CD4-positive, alpha-beta T cell treated with Interleukin-17A for 1 hour (primary cell): ENCODE results near the gene ZNF710.

Experiments used
- DNase-seq: peaks from one replicate; pipeline ENCODE4 v3.0.0-alpha.2; 2020

Gene ZNF710

DNA sequence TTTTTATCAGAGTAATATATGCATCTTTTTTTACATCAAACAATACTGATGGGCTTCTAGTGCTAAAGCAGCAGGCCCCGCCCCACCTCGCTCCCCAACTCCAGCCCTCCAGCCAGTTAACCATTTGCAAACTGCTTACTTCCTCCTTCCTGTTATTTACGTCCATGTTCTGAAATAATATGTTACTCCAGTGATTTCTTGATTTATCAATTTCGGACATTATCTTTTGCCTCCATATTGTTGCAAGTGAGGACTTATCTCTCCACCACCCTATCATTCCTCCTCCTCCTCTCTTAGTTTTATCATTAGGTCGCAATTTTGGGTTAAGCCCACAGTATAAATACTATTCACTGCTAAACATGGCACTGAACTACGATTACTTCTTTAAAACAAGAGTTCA is 39.5 kb downstream of the ZNF710 start:
- DNase-seq = no peak

- DNase-seq = no peak
Observed at GRCh38 chr15:90042356-90042755, 41.2 kb downstream of the ZNF710 start.

DNA sequence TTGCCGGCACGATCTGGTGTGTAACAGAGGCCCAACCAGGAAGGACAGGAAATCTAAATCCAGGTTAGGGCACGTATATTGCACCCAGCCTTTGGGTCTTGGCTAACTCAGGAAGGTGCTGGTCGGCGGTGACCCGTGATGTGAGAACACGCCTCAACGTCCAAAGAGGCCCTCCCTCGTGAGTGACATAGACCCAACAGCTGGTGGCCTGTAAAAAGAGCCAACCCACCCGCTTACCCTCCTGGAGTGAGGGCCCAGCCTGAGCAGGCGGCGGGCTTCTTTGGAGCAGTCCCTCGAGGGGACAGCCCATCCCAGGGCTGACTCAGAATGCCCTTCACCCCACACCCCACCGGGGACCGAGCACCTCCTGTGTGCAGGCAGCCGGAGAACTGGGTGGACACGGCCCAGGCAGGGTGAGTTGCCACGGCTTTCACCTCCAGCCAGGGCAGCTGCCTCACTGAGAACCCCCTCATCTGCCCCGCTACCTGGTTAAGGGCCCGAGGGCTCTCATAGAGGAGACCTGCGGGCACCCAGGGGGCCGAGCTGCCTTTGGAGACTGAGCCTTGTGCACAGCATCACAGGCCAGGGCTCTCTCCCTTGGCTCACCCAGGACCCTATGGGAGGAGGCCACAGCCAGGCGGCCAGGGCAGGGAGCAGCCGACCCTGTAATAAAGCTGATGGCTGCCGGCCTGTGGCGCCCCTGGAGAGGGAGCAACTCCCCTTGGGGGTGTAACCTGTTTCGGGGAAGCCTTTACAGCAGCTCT is 41.8 kb downstream of the ZNF710 start:
- no peak for DNase-seq

DNA sequence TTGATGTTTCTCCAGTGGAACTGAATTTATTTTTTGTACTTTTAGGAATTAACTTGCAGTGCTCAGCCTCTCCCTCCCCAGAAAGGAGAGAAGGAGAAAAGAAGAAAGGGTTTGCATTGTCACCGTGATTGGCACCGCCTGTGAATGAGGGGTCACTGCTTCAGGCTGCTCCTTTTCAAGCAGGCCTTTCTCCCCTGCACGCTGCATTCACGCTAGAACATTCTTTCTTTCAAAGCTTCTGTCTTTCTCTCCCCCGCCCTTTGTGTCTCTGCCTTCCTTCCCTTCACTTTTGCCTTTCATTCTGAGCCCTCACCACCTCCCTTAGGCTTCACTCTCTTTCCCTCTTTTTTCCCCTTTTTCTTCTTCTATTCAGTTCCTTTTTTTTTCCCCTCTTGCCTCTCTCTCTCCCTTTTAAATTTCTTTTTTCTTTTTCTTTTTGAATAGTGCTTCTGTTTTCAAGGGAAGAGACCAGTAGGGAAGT is 42.4 kb downstream of the ZNF710 start:
- no peak for DNase-seq

GRCh38 chr15:90044191-90044590 is 43.1 kb downstream of the ZNF710 start:
- DNase-seq = no peak

DNA sequence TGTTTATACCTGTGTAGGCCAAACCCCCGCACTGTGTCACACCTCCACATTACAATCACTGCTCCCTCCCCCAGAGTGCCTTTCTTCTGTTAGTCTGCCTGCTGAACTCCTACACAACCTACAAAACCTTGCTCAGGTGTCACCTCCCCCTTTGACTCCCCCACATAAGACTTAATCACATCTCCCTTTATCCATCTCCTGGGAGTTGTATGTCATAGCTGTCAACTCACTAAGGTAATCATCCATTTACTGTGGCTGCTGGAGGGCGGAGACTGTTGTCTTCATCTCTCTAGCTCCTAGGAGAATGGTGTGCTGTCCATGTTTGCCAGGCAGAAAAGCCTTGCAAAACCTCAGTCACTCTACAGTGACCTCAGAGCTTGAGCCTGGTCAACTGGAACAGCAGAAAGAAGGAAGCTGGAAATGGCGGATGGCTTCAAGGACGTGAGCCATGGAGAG is 43.8 kb downstream of the ZNF710 start:
- DNase-seq = no peak

DNA sequence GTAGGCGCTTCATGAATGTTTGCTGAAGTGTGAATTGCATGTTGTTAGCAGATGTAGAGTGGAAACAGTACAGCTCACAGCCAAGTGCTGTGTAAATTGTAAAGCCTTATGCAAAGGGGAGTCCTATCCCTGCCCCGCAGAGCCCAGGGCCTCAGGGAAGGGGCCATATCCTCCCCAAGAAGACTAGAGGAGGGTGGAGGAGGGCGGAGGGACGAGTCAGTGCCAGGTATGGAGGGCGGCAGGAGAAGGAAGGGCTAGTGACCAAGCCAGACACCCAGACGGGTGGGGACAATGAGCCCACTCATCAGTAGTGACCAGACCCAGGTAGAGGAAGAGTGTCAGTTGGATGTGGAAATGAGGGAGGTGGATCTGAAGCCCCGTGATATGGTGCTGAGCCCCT is 45.2 kb downstream of the ZNF710 start:
- DNase-seq = no peak

DNA sequence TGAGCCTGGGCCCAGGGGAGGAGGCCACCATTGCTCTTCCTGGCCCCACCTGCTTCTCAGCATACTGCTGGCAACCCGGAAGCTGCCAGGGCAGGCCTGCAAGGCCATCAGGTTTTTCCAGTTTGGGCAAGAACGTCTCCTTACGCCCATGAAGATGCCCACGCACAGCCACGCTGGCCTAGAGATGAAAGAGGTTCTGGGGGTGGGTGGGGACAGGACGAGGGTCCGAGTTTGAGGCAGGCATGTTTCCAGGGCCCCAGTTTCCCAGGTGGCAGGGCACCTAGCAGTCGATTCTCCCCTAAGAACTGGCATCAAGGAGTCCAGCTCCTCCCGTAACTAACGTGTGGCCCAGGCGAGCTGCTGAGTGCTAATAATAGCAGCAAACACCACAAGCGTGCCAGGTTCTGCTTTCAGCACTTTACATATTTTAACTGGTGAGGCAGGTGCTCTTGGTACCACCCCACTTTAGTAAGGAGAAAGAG is 45.8 kb downstream of the ZNF710 start:
- no peak for DNase-seq

DNA sequence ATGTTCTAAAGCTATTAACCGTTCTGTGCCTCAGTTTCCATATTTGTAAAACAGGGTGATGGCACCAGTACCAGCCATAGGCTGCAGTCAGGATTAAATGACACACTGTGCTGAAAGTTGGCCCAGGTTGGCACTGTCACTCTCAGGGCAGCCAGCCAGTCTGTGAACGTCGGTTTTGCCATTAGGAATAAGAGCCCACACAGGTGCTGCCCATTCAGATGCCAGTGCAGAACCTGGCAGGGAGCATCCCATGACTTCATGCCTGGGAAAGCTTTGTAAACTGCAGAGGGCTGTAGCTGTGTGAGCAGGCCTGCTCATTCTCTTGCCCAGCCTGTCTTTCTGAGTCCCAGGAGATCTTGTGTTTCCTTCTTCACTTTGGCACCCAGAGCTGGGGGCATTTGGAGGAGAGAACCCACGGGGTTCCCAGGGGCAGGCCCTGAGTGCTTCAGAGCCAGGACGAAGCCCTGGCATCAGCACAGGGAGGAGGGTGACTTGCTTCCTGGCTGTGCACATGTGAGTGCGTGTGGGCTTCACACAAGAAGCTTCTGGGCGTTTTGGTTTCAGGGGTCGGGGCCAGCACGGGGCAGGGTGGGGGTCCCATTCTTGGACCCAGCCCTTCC is 46.9 kb downstream of the ZNF710 start:
- no peak for DNase-seq

GRCh38 chr15:90049030-90049429 is 47.9 kb downstream of the ZNF710 start:
- no peak for DNase-seq

DNA sequence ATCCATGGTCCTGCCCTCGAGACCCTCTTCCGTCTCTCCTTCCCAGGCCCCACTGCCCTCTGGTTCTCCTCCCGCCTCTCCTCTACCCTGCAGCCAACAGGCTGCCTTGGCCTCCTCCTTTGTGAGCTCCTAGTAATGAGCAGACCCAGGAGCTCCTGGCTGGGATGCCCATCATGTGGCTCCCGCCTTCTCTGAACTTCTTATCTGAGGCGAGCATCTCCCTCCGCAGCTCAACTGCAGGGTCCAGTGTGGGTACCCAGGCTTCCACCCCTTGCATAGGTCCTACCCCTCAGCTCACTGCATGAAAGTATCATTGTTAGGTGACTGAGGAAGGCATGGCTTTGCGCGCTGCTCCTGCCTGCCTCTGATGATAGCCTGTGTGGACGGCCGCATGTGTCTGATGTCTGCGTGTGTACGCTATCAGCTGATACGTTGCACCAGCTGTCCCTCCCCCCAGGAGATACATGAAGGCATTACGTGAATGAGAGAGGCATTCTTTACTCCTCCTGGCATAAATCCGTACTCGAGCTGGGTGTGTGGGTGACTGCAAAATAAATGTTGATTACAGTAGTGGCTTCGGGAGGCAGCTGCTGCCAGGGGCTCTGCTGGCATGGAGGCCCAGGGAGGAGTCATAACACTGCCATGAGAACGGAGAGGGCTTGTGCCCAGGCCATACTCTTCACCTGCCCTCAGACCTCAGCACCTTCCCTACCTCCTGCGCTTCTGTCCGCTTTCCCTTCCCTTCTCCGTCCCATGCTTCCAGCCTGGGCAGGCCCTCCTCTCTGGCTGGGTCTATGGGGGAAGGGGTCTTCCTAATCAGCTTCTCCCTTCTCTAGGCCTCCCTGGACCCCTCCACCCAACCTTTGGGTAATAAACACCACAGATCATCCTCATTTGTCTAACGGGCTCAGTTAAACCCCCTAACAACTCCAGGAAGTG is 48.8 kb downstream of the ZNF710 start:
- DNase-seq = no peak

DNA sequence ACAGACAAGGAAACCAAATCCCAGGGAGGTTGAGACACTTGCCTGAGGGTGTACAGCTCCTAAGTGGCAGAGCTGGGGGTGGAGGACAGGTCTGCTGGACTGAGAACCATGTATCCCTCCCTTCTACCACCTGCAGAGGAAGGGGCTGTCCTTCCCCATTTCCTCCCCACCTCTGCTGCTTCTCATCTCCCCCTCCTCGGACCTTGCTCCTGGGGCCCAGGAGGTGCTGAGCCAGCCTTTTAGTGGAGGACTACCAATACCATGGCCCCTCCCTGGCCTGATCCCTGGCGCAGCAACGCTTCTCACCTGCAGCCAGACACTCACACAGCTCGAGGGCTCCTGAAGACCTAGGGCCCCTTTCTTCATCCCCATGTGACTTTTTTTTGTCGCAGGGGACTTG is 50.8 kb downstream of the ZNF710 start:
- no peak for DNase-seq

DNA sequence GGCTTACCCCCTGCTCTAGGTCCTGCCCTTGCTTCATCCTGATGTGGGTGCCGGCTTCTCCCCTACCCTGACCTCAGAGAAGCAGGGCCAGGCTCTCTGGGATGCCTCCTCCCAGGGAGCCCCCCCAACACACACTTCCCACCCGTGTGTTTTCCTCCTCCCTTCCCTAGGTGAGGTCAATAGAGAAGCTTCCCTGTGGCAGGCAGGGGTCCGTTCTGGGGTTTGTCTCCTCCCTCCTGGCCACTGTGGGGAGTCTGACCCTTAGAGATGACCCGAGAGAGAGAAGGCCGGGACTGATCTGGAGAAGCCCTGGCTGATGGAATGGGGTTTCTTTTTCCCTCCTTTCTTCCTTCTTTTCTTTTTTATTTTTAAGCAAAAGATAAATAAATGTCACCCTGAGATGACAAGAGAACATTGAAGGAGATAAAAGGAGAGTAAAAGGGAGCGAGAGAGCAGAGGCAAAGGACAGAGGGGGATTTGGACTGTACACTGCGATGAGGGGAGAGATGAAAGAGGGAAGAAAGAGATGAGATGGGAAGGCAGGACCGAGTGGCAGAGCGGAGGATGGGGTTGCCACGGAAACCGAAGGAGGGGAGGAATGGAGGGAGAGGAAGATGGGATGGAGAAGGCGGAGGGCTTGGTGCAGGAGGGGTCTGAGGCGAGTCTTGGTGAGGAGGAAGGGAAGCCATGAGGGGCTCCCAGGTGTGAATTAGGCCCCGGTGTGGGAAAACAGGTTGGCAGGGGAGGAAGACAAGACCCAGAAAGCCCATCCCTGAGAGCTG is 52.8 kb downstream of the ZNF710 start:
- DNase-seq = no peak

- DNase-seq = no peak
Observed at GRCh38 chr15:90054618-90055097, 53.5 kb downstream of the ZNF710 start.

- DNase-seq = no peak
Observed at GRCh38 chr15:90055182-90055581, 54.1 kb downstream of the ZNF710 start.

GRCh38 chr15:90056529-90056928 is 55.4 kb downstream of the ZNF710 start:
- no peak for DNase-seq

DNA sequence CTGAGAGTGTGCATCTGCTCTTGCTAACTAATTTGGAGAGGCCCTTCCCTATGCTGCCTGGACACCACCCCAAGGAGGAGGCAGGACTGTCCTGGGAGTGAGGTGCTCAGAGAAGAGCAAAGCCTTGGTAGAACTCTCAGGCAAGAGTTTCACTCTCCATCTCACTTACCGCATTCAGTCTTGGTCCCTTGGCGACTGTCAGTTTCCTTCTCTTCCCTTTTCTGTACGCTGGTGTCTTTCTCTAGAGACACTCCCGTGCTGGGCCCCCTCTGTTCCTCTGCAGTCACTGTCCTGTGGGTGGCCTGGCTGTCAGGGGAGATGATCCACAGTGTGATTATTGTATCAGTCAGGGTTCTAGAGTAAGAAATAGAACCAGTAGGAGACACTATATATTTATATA is 57.2 kb downstream of the ZNF710 start:
- no peak for DNase-seq

- no peak for DNase-seq
Observed at GRCh38 chr15:90058775-90059174, 57.7 kb downstream of the ZNF710 start.

- peak; percentile 82 for DNase-seq
Observed at GRCh38 chr15:90059208-90059985, 58.3 kb downstream of the ZNF710 start.

GRCh38 chr15:90060797-90061196 is 59.7 kb downstream of the ZNF710 start:
- DNase-seq = no peak

GRCh38 chr15:90062023-90062442 is 60.9 kb downstream of the ZNF710 start:
- peak; percentile 64 for DNase-seq
